Neural crest cell (in vitro differentiated cells): ENCODE data around the gene ALKBH2. TPM values are rescaled to one million over a fixed set of nuclear protein-coding genes. Genes with fewer than 3 reads are reported as not detected.
A peak's percentile ranks its signal among the peaks of the same experiment; 100 is the strongest.

Source experiments
- DNase-seq: peaks from one replicate; pipeline ENCODE4 v3.0.0; 2021; ENCODE audit warnings: low read depth, mixed read lengths, low spot score
- H3K27ac Mint-ChIP-seq: one replicate; pipeline ENCODE4 v1.8.0; 2021; ENCODE audit warnings: mild to moderate bottlenecking, mixed read lengths; ENCODE audit not compliant: unreplicated experiment
- H3K27me3 Mint-ChIP-seq: 2 replicates; pipeline ENCODE4 v1.8.0; 2021; ENCODE audit warnings: low read depth, mild to moderate bottlenecking, mixed read lengths
- H3K36me3 Mint-ChIP-seq: 2 replicates; pipeline ENCODE4 v1.8.0; 2021; ENCODE audit warnings: low read depth, mild to moderate bottlenecking, mixed read lengths
- H3K4me1 Mint-ChIP-seq: 2 replicates; pipeline ENCODE4 v1.8.0; 2021; ENCODE audit warnings: mixed read lengths
- H3K4me3 Mint-ChIP-seq: one replicate; pipeline ENCODE4 v1.8.0; 2021; ENCODE audit warnings: mild to moderate bottlenecking, mixed read lengths
- H3K9me3 Mint-ChIP-seq: 2 replicates; pipeline ENCODE4 v1.8.0; 2021; ENCODE audit warnings: mixed read lengths
- CTCF ChIP-seq: fragments of 200-600 bp; sonication (generic); conservative IDR thresholded peaks from 2 replicates; pipeline ENCODE4 v1.5.0; 2021; ENCODE audit warnings: antibody characterized with exemption, mild to moderate bottlenecking
- total RNA-seq: library from RNA; stranded (reverse); gene quantifications from 2 replicates; pipeline ENCODE4 v1.2.1, GENCODE V29; 2021

The ALKBH2 gene
- total RNA-seq, 1 donor from 2014 or later = 33.1 TPM

GRCh38 chr12:109097140-109097434, 3.8 kb upstream of the ALKBH2 start:
- H3K4me3 Mint-ChIP-seq = peak overlapping the region; percentile 95
- TF ChIP-seq CTCF = no peak
- no peaks in the 10 kb centered on the region for H3K9me3 Mint-ChIP-seq

GRCh38 chr12:109092497-109093021, 713 bp downstream of the ALKBH2 start:
- Mint-ChIP-seq H3K27me3 (no peaks in the 10 kb centered on the region), H3K27ac (peak overlapping the region; percentile 75), H3K4me1 (peaks cover 37% of the 10 kb centered on the region), H3K9me3 (no peaks in the 10 kb centered on the region), H3K36me3 (peaks cover 6% of the 10 kb centered on the region), H3K4me3 (peak overlapping the region; percentile 84)
- no peak for TF ChIP-seq CTCF
- DNase-seq = no peak

More at GRCh38 chr12:109097140-109097434, 3.8 kb upstream of the ALKBH2 start:
- Mint-ChIP-seq H3K36me3 (peaks cover 24% of the 10 kb centered on the region), H3K4me1 (peaks cover 46% of the 10 kb centered on the region), H3K27ac (peak overlapping the region; percentile 92), H3K27me3 (no peaks in the 10 kb centered on the region)
- no peak for DNase-seq

GRCh38 chr12:109089683-109090082, 3.6 kb downstream of the ALKBH2 start:
- Mint-ChIP-seq H3K9me3 (no peaks in the 10 kb centered on the region), H3K4me1 (peaks cover 33% of the 10 kb centered on the region), H3K27me3 (no peaks in the 10 kb centered on the region), H3K4me3 (no peak overlapping the region), H3K27ac (no peak overlapping the region), H3K36me3 (peaks cover 6% of the 10 kb centered on the region)
- no peak for DNase-seq
- no peak for TF ChIP-seq CTCF

DNA sequence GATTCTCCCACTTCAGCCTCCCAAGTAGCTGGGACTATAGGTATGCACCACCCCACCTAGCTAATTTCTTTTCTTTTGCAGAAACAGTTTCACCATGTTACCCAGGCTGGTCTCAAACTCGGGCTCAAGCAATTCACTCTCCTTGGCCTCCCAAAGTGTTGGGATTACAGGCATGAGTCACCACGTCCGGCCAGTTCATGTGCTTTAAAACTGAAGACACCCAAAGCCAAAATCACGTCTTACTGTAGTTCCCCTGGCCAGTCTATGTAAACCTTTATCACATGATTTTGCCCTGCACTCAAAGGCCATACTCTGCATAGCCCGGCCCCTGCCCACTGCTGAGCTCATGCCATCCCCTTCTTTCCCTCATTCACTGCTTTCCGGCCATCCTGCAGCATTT, 4.5 kb downstream of the ALKBH2 start:
- TF ChIP-seq CTCF = no peak
- Mint-ChIP-seq H3K27ac (no peak overlapping the region), H3K4me3 (no peak overlapping the region), H3K27me3 (no peaks in the 10 kb centered on the region), H3K4me1 (peaks cover 29% of the 10 kb centered on the region), H3K9me3 (no peaks in the 10 kb centered on the region), H3K36me3 (peaks cover 6% of the 10 kb centered on the region)
- DNase-seq = no peak

GRCh38 chr12:109087250-109087649, 6.0 kb downstream of the ALKBH2 start:
- no peak for TF ChIP-seq CTCF
- Mint-ChIP-seq H3K36me3 (peaks cover 5% of the 10 kb centered on the region), H3K4me3 (no peak overlapping the region)

GRCh38 chr12:109085590-109085989, 7.7 kb downstream of the ALKBH2 start:
- H3K4me1 Mint-ChIP-seq = peaks cover 3% of the 10 kb centered on the region
- no peaks in the 10 kb centered on the region for H3K27me3 Mint-ChIP-seq
- no peak overlapping the region for H3K27ac Mint-ChIP-seq
- no peak overlapping the region for H3K4me3 Mint-ChIP-seq
- DNase-seq = no peak
- no peaks in the 10 kb centered on the region for H3K9me3 Mint-ChIP-seq
- peaks cover 3% of the 10 kb centered on the region for H3K36me3 Mint-ChIP-seq
- no peak for TF ChIP-seq CTCF

More at GRCh38 chr12:109087250-109087649, 6.0 kb downstream of the ALKBH2 start:
- Mint-ChIP-seq H3K4me1 (peaks cover 14% of the 10 kb centered on the region), H3K27ac (no peak overlapping the region), H3K9me3 (no peaks in the 10 kb centered on the region), H3K27me3 (no peaks in the 10 kb centered on the region)
- no peak for DNase-seq
